Osteoblast (primary cell): ENCODE results near the gene PHLDB2. TPM values are rescaled to one million over a fixed set of nuclear protein-coding genes. Genes with fewer than 3 reads are reported as not detected.

Experiments
- DNase-seq: peaks from one replicate; pipeline ENCODE4 v3.0.0; 2011; ENCODE audit warnings: low spot score, mixed read lengths; ENCODE audit not compliant: insufficient read length; ENCODE audit errors: missing footprints
- H2AFZ ChIP-seq: 2 replicates; pipeline ENCODE4 v1.6.0; 2011; ENCODE audit warnings: mild to moderate bottlenecking, low read length
- H3K27ac ChIP-seq: 2 replicates; pipeline ENCODE4 v1.5.1; 2011; ENCODE audit warnings: mild to moderate bottlenecking, low read depth, low read length, moderate library complexity
- H3K27me3 ChIP-seq: 2 replicates; pipeline ENCODE4 v1.6.0; 2012; ENCODE audit warnings: mild to moderate bottlenecking, control low read depth, inconsistent platforms, low read length, moderate library complexity; ENCODE audit not compliant: insufficient read depth
- H3K36me3 ChIP-seq: 2 replicates; pipeline ENCODE4 v1.5.1; 2011; ENCODE audit warnings: mild to moderate bottlenecking, low read length, control low read depth, moderate library complexity; ENCODE audit not compliant: insufficient read depth
- H3K4me1 ChIP-seq: 2 replicates; pipeline ENCODE4 v1.5.1; 2011; ENCODE audit warnings: mild to moderate bottlenecking, low read length, control low read depth, moderate library complexity; ENCODE audit not compliant: insufficient read depth
- H3K4me2 ChIP-seq: 2 replicates; pipeline ENCODE4 v1.6.0; 2011; ENCODE audit warnings: mild to moderate bottlenecking, low read length; ENCODE audit not compliant: insufficient read depth
- H3K4me3 ChIP-seq: fragments of 200-600 bp; sonication (generic); 3 replicates; pipeline ENCODE4 v1.5.1; 2012; ENCODE audit warnings: mild to moderate bottlenecking, low read length, inconsistent platforms; ENCODE audit not compliant: insufficient read depth
- H3K79me2 ChIP-seq: 2 replicates; pipeline ENCODE4 v1.6.0; 2012; ENCODE audit warnings: mild to moderate bottlenecking, low read length, control low read depth, inconsistent platforms; ENCODE audit not compliant: insufficient read depth
- H3K9me3 ChIP-seq: 2 replicates; pipeline ENCODE4 v1.5.1; 2011; ENCODE audit warnings: low read depth, low read length, control low read depth
- H4K20me1 ChIP-seq: 2 replicates; pipeline ENCODE4 v1.6.0; 2012; ENCODE audit warnings: mild to moderate bottlenecking, low read length, control low read depth; ENCODE audit not compliant: insufficient read depth
- CTCF ChIP-seq: IDR thresholded peaks from 2 replicates; pipeline ENCODE4 v1.5.1; 2011; ENCODE audit warnings: mild to moderate bottlenecking, low read depth, low read length, moderate library complexity; ENCODE audit errors: extremely low read depth
- total RNA-seq: library from RNA; depleted of rRNA; stranded (reverse); fragments of >200 nt; gene quantifications from 2 replicates; pipeline ENCODE4 v1.2.3, GENCODE V29; 2012

PHLDB2 gene
- total RNA-seq, 1 donor = 107 TPM

- Histone ChIP-seq H3K79me2 (no peaks in the 10 kb centered on the region), H3K27me3 (no peaks in the 10 kb centered on the region), H4K20me1 (no peaks in the 10 kb centered on the region), H3K36me3 (no peaks in the 10 kb centered on the region), H3K4me2 (no peak overlapping the region), H2AFZ (no peak overlapping the region), H3K9me3 (no peaks in the 10 kb centered on the region), H3K4me1 (peaks cover 22% of the 10 kb centered on the region), H3K4me3 (no peak overlapping the region), H3K27ac (no peak overlapping the region)
- DNase-seq = no peak
- TF ChIP-seq CTCF = no peak
Measured at GRCh38 chr3:112000966-112001365, 141.9 kb downstream of the PHLDB2 start.

- Histone ChIP-seq H3K4me2 (no peak overlapping the region), H3K4me3 (no peak overlapping the region), H3K27me3 (no peaks in the 10 kb centered on the region), H3K4me1 (peaks cover 22% of the 10 kb centered on the region), H3K36me3 (no peaks in the 10 kb centered on the region), H2AFZ (no peak overlapping the region), H3K79me2 (no peaks in the 10 kb centered on the region), H4K20me1 (no peaks in the 10 kb centered on the region), H3K9me3 (no peaks in the 10 kb centered on the region), H3K27ac (no peak overlapping the region)
- TF ChIP-seq CTCF = no peak
- DNase-seq = no peak
Measured at GRCh38 chr3:112001526-112001925, 142.5 kb downstream of the PHLDB2 start.

- no peaks in the 10 kb centered on the region for H4K20me1 ChIP-seq
- H3K4me2 ChIP-seq = peak overlapping the region; percentile 31
- no peaks in the 10 kb centered on the region for H3K36me3 ChIP-seq
- peak; percentile 58 for DNase-seq
- no peak overlapping the region for H3K4me3 ChIP-seq
- H3K79me2 ChIP-seq = no peaks in the 10 kb centered on the region
- no peak overlapping the region for H3K27ac ChIP-seq
- peaks cover 23% of the 10 kb centered on the region for H3K4me1 ChIP-seq
- no peaks in the 10 kb centered on the region for H3K9me3 ChIP-seq
- no peak for TF ChIP-seq CTCF
- no peaks in the 10 kb centered on the region for H3K27me3 ChIP-seq
- no peak overlapping the region for H2AFZ ChIP-seq
Measured at GRCh38 chr3:112002096-112002971, 143.3 kb downstream of the PHLDB2 start.

- H3K79me2 ChIP-seq = no peaks in the 10 kb centered on the region
- H3K36me3 ChIP-seq = no peaks in the 10 kb centered on the region
- no peaks in the 10 kb centered on the region for H3K9me3 ChIP-seq
- no peaks in the 10 kb centered on the region for H4K20me1 ChIP-seq
- H3K27me3 ChIP-seq = no peaks in the 10 kb centered on the region
- no peak overlapping the region for H3K4me2 ChIP-seq
- no peak overlapping the region for H3K27ac ChIP-seq
- no peak overlapping the region for H3K4me3 ChIP-seq
- TF ChIP-seq CTCF = no peak
- H2AFZ ChIP-seq = no peak overlapping the region
- DNase-seq = peak; percentile 64
- peaks cover 34% of the 10 kb centered on the region for H3K4me1 ChIP-seq
Measured at GRCh38 chr3:112003321-112004080, 144.4 kb downstream of the PHLDB2 start.
